Liver (tissue), 3 donors: Measurements from ENCODE around the gene THSD7B.

Experiments used
- EGR1 ChIP-seq, 2 donors: IDR thresholded peaks; 2 replicates each; pipeline ENCODE4 v1.6.1; 2016 to 2018; ENCODE audit warnings: antibody characterized with exemption in 2 of 2, low read depth in 2 of 2
- FOXA2 ChIP-seq: IDR thresholded peaks from 2 replicates; pipeline ENCODE4 v1.6.1; 2016; ENCODE audit warnings: antibody characterized with exemption
- GABPA ChIP-seq, 2 donors: IDR thresholded peaks in 1 of 2; conservative IDR thresholded peaks in 1 of 2; 2 replicates each; pipeline ENCODE4 v1.6.1; 2016; ENCODE audit warnings: antibody characterized with exemption in 2 of 2, mild to moderate bottlenecking in 1 of 2, moderate library complexity in 1 of 2
- RAD21 ChIP-seq, 2 donors: IDR thresholded peaks; 2 replicates each; pipeline ENCODE4 v1.6.1; 2016; ENCODE audit warnings: antibody characterized with exemption in 2 of 2, mild to moderate bottlenecking in 2 of 2
- RXRA ChIP-seq, 2 donors: IDR thresholded peaks; 2 replicates each; pipeline ENCODE4 v1.6.1; 2017 to 2018; ENCODE audit warnings: antibody characterized with exemption in 2 of 2, mild to moderate bottlenecking in 1 of 2
- SP1 ChIP-seq: IDR thresholded peaks from 2 replicates; pipeline ENCODE4 v1.6.1; 2018; ENCODE audit warnings: antibody characterized with exemption, mild to moderate bottlenecking
- TAF1 ChIP-seq: conservative IDR thresholded peaks from 2 replicates; pipeline ENCODE4 v1.6.1; 2016; ENCODE audit warnings: antibody characterized with exemption, mild to moderate bottlenecking
- YY1 ChIP-seq: IDR thresholded peaks from 2 replicates; pipeline ENCODE4 v1.6.1; 2016; ENCODE audit warnings: antibody characterized with exemption, mild to moderate bottlenecking
- TF ChIP-seq, protein P1 (sequence below): fragments of 150-350 bp; IDR thresholded peaks from 2 replicates; pipeline ENCODE4 v1.5.1; 2017; ENCODE audit warnings: improper control_type of control experiment, low read depth, low read length; ENCODE audit not compliant: missing input control
- TF ChIP-seq, protein P2 (sequence below): IDR thresholded peaks from 2 replicates; pipeline ENCODE4 v1.6.1; 2016; ENCODE audit warnings: antibody characterized with exemption
- TF ChIP-seq, protein P3 (sequence below): IDR thresholded peaks from 2 replicates; pipeline ENCODE4 v1.6.1; 2016; ENCODE audit warnings: antibody characterized with exemption
- TF ChIP-seq, protein P4 (sequence below): IDR thresholded peaks from 2 replicates; pipeline ENCODE4 v1.6.1; 2016; ENCODE audit warnings: antibody characterized with exemption, mild to moderate bottlenecking
- donor health status: healthy.
- donor health status: healthy.

DNA sequence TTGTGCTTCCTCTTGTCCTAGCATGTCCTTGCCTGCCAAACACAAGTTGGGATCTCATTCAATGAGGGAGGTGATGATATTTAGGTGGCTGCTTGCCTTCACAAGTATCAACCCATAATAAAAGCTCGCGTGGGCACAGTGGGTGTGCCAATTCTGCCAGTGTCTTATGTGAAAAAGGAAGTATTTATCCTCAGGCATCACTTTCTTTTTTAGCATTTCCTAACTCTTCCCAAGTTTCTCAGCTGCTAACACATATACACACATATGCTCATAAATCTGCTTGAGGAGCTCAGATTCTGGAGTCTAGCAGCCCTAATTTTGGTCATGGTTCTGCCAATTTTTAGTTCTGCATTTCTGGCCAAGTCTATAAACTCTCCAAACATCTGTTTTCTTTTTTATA lies 879.4 kb downstream of the THSD7B start:
- TF ChIP-seq, protein P1, sequence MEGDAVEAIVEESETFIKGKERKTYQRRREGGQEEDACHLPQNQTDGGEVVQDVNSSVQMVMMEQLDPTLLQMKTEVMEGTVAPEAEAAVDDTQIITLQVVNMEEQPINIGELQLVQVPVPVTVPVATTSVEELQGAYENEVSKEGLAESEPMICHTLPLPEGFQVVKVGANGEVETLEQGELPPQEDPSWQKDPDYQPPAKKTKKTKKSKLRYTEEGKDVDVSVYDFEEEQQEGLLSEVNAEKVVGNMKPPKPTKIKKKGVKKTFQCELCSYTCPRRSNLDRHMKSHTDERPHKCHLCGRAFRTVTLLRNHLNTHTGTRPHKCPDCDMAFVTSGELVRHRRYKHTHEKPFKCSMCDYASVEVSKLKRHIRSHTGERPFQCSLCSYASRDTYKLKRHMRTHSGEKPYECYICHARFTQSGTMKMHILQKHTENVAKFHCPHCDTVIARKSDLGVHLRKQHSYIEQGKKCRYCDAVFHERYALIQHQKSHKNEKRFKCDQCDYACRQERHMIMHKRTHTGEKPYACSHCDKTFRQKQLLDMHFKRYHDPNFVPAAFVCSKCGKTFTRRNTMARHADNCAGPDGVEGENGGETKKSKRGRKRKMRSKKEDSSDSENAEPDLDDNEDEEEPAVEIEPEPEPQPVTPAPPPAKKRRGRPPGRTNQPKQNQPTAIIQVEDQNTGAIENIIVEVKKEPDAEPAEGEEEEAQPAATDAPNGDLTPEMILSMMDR: no peak
- TF ChIP-seq, protein P2, sequence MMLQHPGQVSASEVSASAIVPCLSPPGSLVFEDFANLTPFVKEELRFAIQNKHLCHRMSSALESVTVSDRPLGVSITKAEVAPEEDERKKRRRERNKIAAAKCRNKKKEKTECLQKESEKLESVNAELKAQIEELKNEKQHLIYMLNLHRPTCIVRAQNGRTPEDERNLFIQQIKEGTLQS: no peak
- TF ChIP-seq YY1: no peak
- TF ChIP-seq, protein P3, sequence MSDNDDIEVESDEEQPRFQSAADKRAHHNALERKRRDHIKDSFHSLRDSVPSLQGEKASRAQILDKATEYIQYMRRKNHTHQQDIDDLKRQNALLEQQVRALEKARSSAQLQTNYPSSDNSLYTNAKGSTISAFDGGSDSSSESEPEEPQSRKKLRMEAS: no peak
- TF ChIP-seq GABPA (IDR thresholded peaks at IDR 0.05 in 1 of 2, conservative IDR thresholded peaks at IDR 0.05 in 1 of 2): no peak
- no peak for TF ChIP-seq SP1
- TF ChIP-seq, protein P4, sequence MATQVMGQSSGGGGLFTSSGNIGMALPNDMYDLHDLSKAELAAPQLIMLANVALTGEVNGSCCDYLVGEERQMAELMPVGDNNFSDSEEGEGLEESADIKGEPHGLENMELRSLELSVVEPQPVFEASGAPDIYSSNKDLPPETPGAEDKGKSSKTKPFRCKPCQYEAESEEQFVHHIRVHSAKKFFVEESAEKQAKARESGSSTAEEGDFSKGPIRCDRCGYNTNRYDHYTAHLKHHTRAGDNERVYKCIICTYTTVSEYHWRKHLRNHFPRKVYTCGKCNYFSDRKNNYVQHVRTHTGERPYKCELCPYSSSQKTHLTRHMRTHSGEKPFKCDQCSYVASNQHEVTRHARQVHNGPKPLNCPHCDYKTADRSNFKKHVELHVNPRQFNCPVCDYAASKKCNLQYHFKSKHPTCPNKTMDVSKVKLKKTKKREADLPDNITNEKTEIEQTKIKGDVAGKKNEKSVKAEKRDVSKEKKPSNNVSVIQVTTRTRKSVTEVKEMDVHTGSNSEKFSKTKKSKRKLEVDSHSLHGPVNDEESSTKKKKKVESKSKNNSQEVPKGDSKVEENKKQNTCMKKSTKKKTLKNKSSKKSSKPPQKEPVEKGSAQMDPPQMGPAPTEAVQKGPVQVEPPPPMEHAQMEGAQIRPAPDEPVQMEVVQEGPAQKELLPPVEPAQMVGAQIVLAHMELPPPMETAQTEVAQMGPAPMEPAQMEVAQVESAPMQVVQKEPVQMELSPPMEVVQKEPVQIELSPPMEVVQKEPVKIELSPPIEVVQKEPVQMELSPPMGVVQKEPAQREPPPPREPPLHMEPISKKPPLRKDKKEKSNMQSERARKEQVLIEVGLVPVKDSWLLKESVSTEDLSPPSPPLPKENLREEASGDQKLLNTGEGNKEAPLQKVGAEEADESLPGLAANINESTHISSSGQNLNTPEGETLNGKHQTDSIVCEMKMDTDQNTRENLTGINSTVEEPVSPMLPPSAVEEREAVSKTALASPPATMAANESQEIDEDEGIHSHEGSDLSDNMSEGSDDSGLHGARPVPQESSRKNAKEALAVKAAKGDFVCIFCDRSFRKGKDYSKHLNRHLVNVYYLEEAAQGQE: no peak
- no peak for TF ChIP-seq RXRA (IDR thresholded peaks at IDR 0.05)
- no peak for TF ChIP-seq RAD21 (IDR thresholded peaks at IDR 0.05)
- no peak for TF ChIP-seq FOXA2
- no peak for TF ChIP-seq TAF1
- TF ChIP-seq EGR1 (IDR thresholded peaks at IDR 0.05; ENCODE audit: low read depth in 2 of 2): no peak
